GM12864 (cell line): ENCODE measurements around the gene HOXC12.
A peak's percentile ranks its signal among the peaks of the same experiment; 100 is the strongest.

Experiments used
- DNase-seq: peaks from one replicate; pipeline ENCODE4 v3.0.0-alpha.2; 2011; ENCODE audit warnings: low read depth
- H3K4me3 ChIP-seq: 2 replicates; pipeline ENCODE4 v1.5.1; 2011; ENCODE audit warnings: mild to moderate bottlenecking, low read depth, low read length, control low read depth
- CTCF ChIP-seq: IDR thresholded peaks from 2 replicates; pipeline ENCODE4 v1.5.1; 2011; ENCODE audit warnings: low read depth, mild to moderate bottlenecking, moderate library complexity, low read length, control low read depth, inconsistent platforms; ENCODE audit errors: missing control alignments

Gene HOXC12

GRCh38 chr12:53994264-53995001 is 39.7 kb downstream of the HOXC12 start:
- no peak for DNase-seq
- TF ChIP-seq CTCF = no peak
- no peak overlapping the region for H3K4me3 ChIP-seq

- no peak for TF ChIP-seq CTCF
- no peak overlapping the region; the same call in 1 of the 2 replicates for H3K4me3 ChIP-seq
- DNase-seq = no peak
Observed at GRCh38 chr12:53995002-53995377, 40.3 kb downstream of the HOXC12 start.

GRCh38 chr12:53995378-53996239 is 40.9 kb downstream of the HOXC12 start:
- TF ChIP-seq CTCF = no peak
- DNase-seq = no peak
- peak overlapping the region; percentile 43 for H3K4me3 ChIP-seq

- H3K4me3 ChIP-seq = peak overlapping the region; percentile 43
- TF ChIP-seq CTCF = no peak
- no peak for DNase-seq
Observed at GRCh38 chr12:53996240-53997203, 41.8 kb downstream of the HOXC12 start.

- H3K4me3 ChIP-seq = no peak overlapping the region
- no peak for TF ChIP-seq CTCF
- DNase-seq = no peak
Observed at GRCh38 chr12:53997204-53998109, 42.8 kb downstream of the HOXC12 start.
